ENCODE data around the gene SETBP1.

- TF ChIP-seq EZH2 (IDR thresholded peaks at IDR 0.05; ENCODE audit: insufficient read depth, low read length): no peak
- TF ChIP-seq, protein P1, sequence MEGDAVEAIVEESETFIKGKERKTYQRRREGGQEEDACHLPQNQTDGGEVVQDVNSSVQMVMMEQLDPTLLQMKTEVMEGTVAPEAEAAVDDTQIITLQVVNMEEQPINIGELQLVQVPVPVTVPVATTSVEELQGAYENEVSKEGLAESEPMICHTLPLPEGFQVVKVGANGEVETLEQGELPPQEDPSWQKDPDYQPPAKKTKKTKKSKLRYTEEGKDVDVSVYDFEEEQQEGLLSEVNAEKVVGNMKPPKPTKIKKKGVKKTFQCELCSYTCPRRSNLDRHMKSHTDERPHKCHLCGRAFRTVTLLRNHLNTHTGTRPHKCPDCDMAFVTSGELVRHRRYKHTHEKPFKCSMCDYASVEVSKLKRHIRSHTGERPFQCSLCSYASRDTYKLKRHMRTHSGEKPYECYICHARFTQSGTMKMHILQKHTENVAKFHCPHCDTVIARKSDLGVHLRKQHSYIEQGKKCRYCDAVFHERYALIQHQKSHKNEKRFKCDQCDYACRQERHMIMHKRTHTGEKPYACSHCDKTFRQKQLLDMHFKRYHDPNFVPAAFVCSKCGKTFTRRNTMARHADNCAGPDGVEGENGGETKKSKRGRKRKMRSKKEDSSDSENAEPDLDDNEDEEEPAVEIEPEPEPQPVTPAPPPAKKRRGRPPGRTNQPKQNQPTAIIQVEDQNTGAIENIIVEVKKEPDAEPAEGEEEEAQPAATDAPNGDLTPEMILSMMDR (IDR thresholded peaks at IDR 0.05; ENCODE audit: insufficient read depth, low read depth, low read length): no peak
These were observed 123.3 kb downstream of the SETBP1 start for GRCh38 chr18:44804033-44804432.

Measured in astrocyte (in vitro differentiated cells and primary cell).